WTC11 (cell line): ENCODE results near the gene GALNT3. TPM values are rescaled to one million over a fixed set of nuclear protein-coding genes. Genes with fewer than 3 reads are reported as not detected.

Experiments used
- ATAC-seq: fragments of 200-7000 bp; cut with Tn5 transposase; 2 replicates; pipeline ENCODE4 v1.10.0; 2021; ENCODE audit warnings: mild to moderate bottlenecking, moderate library complexity
- CTCF ChIA-PET: fragments of 300-600 bp; sonication (Branson Sonifier 250); formaldehyde crosslinking; loops from one replicate; lab custom pipeline; 2021; ENCODE audit warnings: antibody characterized with exemption; lab: Charles Lee
- POLR2A ChIA-PET: fragments of 350-600 bp; sonication (Branson Sonifier 250); formaldehyde crosslinking; loops from one replicate; lab custom pipeline; 2021; ENCODE audit warnings: antibody characterized with exemption; lab: Charles Lee
- DNase-seq: peaks from one replicate; pipeline ENCODE4 v3.0.0; 2021; ENCODE audit warnings: low spot score
- H3K27ac Mint-ChIP-seq: 2 replicates; pipeline ENCODE4 v1.8.0; 2021; ENCODE audit warnings: mixed read lengths
- H3K27me3 Mint-ChIP-seq: 2 replicates; pipeline ENCODE4 v1.8.0; 2021; ENCODE audit warnings: low read depth, mild to moderate bottlenecking, moderate library complexity, mixed read lengths
- H3K36me3 Mint-ChIP-seq: 2 replicates; pipeline ENCODE4 v1.8.0; 2021; ENCODE audit warnings: mixed read lengths
- H3K4me1 Mint-ChIP-seq: 2 replicates; pipeline ENCODE4 v1.8.0; 2022; ENCODE audit warnings: mixed read lengths
- H3K4me3 Mint-ChIP-seq: 2 replicates; pipeline ENCODE4 v1.8.0; 2021; ENCODE audit warnings: mild to moderate bottlenecking, moderate library complexity, mixed read lengths
- H3K9me3 Mint-ChIP-seq: 2 replicates; pipeline ENCODE4 v1.8.0; 2021; ENCODE audit warnings: mixed read lengths
- AR ChIP-seq: fragments of 250-450 bp; sonication (Bioruptor Pico); IDR thresholded peaks from 2 replicates; pipeline ENCODE4 v1.9.0; 2021; ENCODE audit warnings: mild to moderate bottlenecking
- ARID4B ChIP-seq: sonication (generic); formaldehyde crosslinking; IDR thresholded peaks from 2 replicates; pipeline ENCODE4 v1.8.0; 2023; ENCODE audit warnings: missing genetic modification reagents, mild to moderate bottlenecking, borderline replicate concordance
- ATF2 ChIP-seq: sonication (generic); formaldehyde crosslinking; IDR thresholded peaks from 2 replicates; pipeline ENCODE4 v1.8.1; 2022; ENCODE audit warnings: low read depth, missing genetic modification reagents, borderline replicate concordance
- CBFB ChIP-seq: sonication (generic); formaldehyde crosslinking; IDR thresholded peaks from 2 replicates; pipeline ENCODE4 v1.8.1; 2022; ENCODE audit warnings: mild to moderate bottlenecking, low read depth, missing genetic modification reagents
- E2F4 ChIP-seq: sonication (generic); formaldehyde crosslinking; IDR thresholded peaks from 2 replicates; pipeline ENCODE4 v1.8.1; 2022; ENCODE audit warnings: low read depth, mild to moderate bottlenecking, moderate library complexity, missing genetic modification reagents, borderline replicate concordance
- FOXP1 ChIP-seq: sonication (generic); formaldehyde crosslinking; IDR thresholded peaks from 2 replicates; pipeline ENCODE4 v1.8.0; 2022; ENCODE audit warnings: missing genetic modification reagents, mild to moderate bottlenecking, moderate library complexity, borderline replicate concordance
- MLX ChIP-seq: sonication (generic); formaldehyde crosslinking; IDR thresholded peaks from 2 replicates; pipeline ENCODE4 v1.8.1; 2023; ENCODE audit warnings: mild to moderate bottlenecking, missing genetic modification reagents, moderate library complexity
- NFATC4 ChIP-seq: fragments of 250-450 bp; sonication (Bioruptor Pico); IDR thresholded peaks from 2 replicates; pipeline ENCODE4 v1.9.0; 2021; ENCODE audit warnings: mild to moderate bottlenecking
- SMAD3 ChIP-seq: sonication (generic); formaldehyde crosslinking; IDR thresholded peaks from 2 replicates; pipeline ENCODE4 v1.8.0; 2022; ENCODE audit warnings: missing genetic modification reagents, mild to moderate bottlenecking, borderline replicate concordance
- ZNF138 ChIP-seq: sonication (generic); formaldehyde crosslinking; conservative IDR thresholded peaks from 2 replicates; pipeline ENCODE4 v1.8.1; 2022; ENCODE audit warnings: mild to moderate bottlenecking, moderate library complexity, missing genetic modification reagents
- ZNF317 ChIP-seq: sonication (generic); formaldehyde crosslinking; IDR thresholded peaks from 2 replicates; pipeline ENCODE4 v1.8.1; 2023; ENCODE audit warnings: low read depth, mild to moderate bottlenecking, moderate library complexity, missing genetic modification reagents, borderline replicate concordance
- ZNF423 ChIP-seq: fragments of 250-450 bp; sonication (Bioruptor Pico); IDR thresholded peaks from 2 replicates; pipeline ENCODE4 v2.1.2; 2022; ENCODE audit warnings: mild to moderate bottlenecking, moderate library complexity
- ZNF425 ChIP-seq: fragments of 250-450 bp; sonication (Bioruptor Pico); conservative IDR thresholded peaks from 2 replicates; pipeline ENCODE4 v1.9.0; 2021; ENCODE audit warnings: mild to moderate bottlenecking
- ZNF671 ChIP-seq: fragments of 250-450 bp; sonication (Bioruptor Pico); IDR thresholded peaks from 2 replicates; pipeline ENCODE4 v1.8.0; 2021; ENCODE audit warnings: mild to moderate bottlenecking
- total RNA-seq: library from RNA; stranded (reverse); gene quantifications from 3 replicates; pipeline ENCODE4 v1.2.3, GENCODE V29; 2021

Gene GALNT3
- total RNA-seq, 1 experiment from 2014 or later: 19.4 TPM

GRCh38 chr2:165699946-165700345 lies 94.1 kb downstream of the GALNT3 start:
- H3K9me3 Mint-ChIP-seq: peaks cover 2% of the 10 kb centered on the region; the same call in 1 of the 2 replicates
- no peak overlapping the region for H3K4me3 Mint-ChIP-seq
- DNase-seq: no peak
- CTCF ChIA-PET: interaction anchor here (0.7 to 2.6 kb wide), 4 partner anchors 8 to 174 kb away, joined by 3 to 17 read pairs (median 8); no protein-coding TSS in a partner anchor
- H3K27me3 Mint-ChIP-seq: no peaks in the 10 kb centered on the region
- TF ChIP-seq ATF2 (CRISPR knock-in tag): no peak
- no peak for TF ChIP-seq NFATC4 (CRISPR knock-in tag)
- TF ChIP-seq ZNF425: no peak
- no peak for TF ChIP-seq E2F4 (CRISPR knock-in tag)
- no peak for TF ChIP-seq ZNF317 (CRISPR knock-in tag)
- TF ChIP-seq ZNF423 (CRISPR knock-in tag): no peak
- no peak for TF ChIP-seq ZNF671 (CRISPR knock-in tag)
- TF ChIP-seq AR: no peak
- TF ChIP-seq SMAD3: no peak
- no peak for TF ChIP-seq CBFB (CRISPR knock-in tag)
- TF ChIP-seq ARID4B (CRISPR knock-in tag): no peak
- no peak for TF ChIP-seq MLX
- no peak for TF ChIP-seq ZNF138 (CRISPR knock-in tag)
- TF ChIP-seq FOXP1 (CRISPR knock-in tag): no peak
- peak overlapping the region; percentile 17; the same call in 1 of the 2 replicates for H3K27ac Mint-ChIP-seq
- H3K36me3 Mint-ChIP-seq: peaks cover 4% of the 10 kb centered on the region; the same call in 1 of the 2 replicates
- H3K4me1 Mint-ChIP-seq: peaks cover 67% of the 10 kb centered on the region
- POLR2A ChIA-PET: no interaction called here
- no peak for ATAC-seq
